HG02938 (cell line): ENCODE measurements around the gene ZNF292.
"Not testable (repeated sequence)": the region's sequence is repeated elsewhere in the genome, so short reads cannot be mapped to it uniquely, and the experiment has no call there.

Experiments
- ATAC-seq: cut with Tn5 transposase; IDR thresholded peaks from one replicate; pipeline ENCODE4 v1.9.1; 2021; ENCODE audit warnings: mild to moderate bottlenecking, moderate library complexity; ENCODE audit not compliant: unreplicated experiment

Gene ZNF292

GRCh38 chr6:87261534-87261933 is 106.2 kb downstream of the ZNF292 start:
- ATAC-seq, result no peak

GRCh38 chr6:87264481-87264880 is 109.1 kb downstream of the ZNF292 start:
- no peak for ATAC-seq

GRCh38 chr6:87274660-87275274 is 119.4 kb downstream of the ZNF292 start:
- no peak for ATAC-seq

GRCh38 chr6:87276624-87277023 is 121.3 kb downstream of the ZNF292 start:
- no peak for ATAC-seq

- no peak for ATAC-seq
Measured at GRCh38 chr6:87277123-87277522, 121.8 kb downstream of the ZNF292 start.

GRCh38 chr6:87279196-87279595 is 123.8 kb downstream of the ZNF292 start:
- ATAC-seq, result no peak

- no peak for ATAC-seq
Measured at GRCh38 chr6:87281426-87281825, 126.1 kb downstream of the ZNF292 start.

GRCh38 chr6:87282743-87283142 is 127.4 kb downstream of the ZNF292 start:
- no peak for ATAC-seq

- no peak for ATAC-seq
Measured at GRCh38 chr6:87283461-87283860, 128.1 kb downstream of the ZNF292 start.

GRCh38 chr6:87287251-87287650 is 131.9 kb downstream of the ZNF292 start:
- no peak for ATAC-seq

GRCh38 chr6:87289571-87289970 is 134.2 kb downstream of the ZNF292 start:
- ATAC-seq, result no peak

GRCh38 chr6:87291883-87292282 is 136.5 kb downstream of the ZNF292 start:
- no peak for ATAC-seq

- no peak for ATAC-seq
Measured at GRCh38 chr6:87293526-87293925, 138.2 kb downstream of the ZNF292 start.

GRCh38 chr6:87297119-87297518 is 141.8 kb downstream of the ZNF292 start:
- no peak for ATAC-seq

- ATAC-seq, result not testable (repeated sequence)
Measured at GRCh38 chr6:87301277-87301676, 145.9 kb downstream of the ZNF292 start.

- ATAC-seq, result no peak
Measured at GRCh38 chr6:87308970-87309369, 153.6 kb downstream of the ZNF292 start.

GRCh38 chr6:87312860-87313259 is 157.5 kb downstream of the ZNF292 start:
- no peak for ATAC-seq
